HG03097 (cell line): ENCODE measurements around the gene TSC22D3.

Experiments used
- ATAC-seq: cut with Tn5 transposase; IDR thresholded peaks from one replicate; pipeline ENCODE4 v1.9.1; 2021; ENCODE audit not compliant: unreplicated experiment, low FRiP score

The TSC22D3 gene

GRCh38 chrX:107731831-107732502 lies 43.6 kb downstream of the TSC22D3 start:
- ATAC-seq = no peak

GRCh38 chrX:107730991-107731766 lies 44.4 kb downstream of the TSC22D3 start:
- ATAC-seq = no peak

DNA sequence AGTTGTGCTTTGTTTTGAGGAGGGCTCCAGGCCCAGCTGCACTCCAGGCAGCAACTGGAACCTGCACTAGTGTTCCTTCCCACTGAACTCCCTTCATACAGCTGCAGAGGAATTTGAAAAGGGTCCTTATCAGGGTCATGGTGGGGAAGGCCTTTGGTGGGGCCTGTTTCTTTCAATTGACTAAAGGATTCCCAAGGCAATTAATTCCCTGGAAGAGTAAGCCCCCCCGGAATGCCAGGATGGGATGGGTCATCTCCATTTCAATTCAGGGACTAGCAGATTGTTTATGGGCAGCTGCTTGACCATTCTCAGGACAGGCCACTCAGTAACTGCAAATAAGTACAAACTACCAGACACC lies 45.3 kb downstream of the TSC22D3 start:
- ATAC-seq = no peak

- ATAC-seq = no peak
Measured at GRCh38 chrX:107729558-107730297, 45.9 kb downstream of the TSC22D3 start.

- no peak for ATAC-seq
Measured at GRCh38 chrX:107728371-107729099, 47.1 kb downstream of the TSC22D3 start.

DNA sequence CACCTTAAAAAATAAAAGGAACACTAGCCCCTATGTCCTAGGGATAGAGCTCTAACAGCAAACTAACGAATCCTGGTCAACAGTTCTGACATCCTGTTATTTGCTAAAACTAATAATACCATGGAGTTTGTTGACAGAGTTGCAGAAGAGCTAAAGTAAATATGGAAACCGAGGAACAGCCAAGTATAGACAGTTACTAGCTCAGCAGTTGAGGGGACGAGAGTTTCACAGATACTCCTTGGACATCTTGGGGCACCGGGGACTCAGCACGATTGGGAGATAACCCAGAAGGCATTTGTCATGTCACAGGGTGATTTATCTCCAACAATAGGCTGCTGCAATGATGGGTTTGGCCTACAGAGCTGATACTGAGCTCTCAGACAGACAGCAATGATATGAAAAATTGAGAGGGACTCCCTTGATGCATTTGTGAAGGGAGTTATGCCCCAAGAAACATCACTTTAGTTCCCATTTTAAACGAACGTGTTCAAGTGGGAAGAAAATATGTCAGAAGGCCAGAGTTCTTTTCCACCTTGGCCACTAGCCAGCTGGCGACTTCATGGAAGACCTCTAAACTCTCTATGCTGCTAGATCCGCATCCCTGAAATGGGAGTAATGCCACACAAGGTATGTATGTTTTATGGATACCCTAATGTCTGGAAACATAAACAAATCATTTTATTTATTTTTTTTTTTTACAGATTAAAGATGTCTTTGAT lies 48.6 kb downstream of the TSC22D3 start:
- no peak for ATAC-seq

DNA sequence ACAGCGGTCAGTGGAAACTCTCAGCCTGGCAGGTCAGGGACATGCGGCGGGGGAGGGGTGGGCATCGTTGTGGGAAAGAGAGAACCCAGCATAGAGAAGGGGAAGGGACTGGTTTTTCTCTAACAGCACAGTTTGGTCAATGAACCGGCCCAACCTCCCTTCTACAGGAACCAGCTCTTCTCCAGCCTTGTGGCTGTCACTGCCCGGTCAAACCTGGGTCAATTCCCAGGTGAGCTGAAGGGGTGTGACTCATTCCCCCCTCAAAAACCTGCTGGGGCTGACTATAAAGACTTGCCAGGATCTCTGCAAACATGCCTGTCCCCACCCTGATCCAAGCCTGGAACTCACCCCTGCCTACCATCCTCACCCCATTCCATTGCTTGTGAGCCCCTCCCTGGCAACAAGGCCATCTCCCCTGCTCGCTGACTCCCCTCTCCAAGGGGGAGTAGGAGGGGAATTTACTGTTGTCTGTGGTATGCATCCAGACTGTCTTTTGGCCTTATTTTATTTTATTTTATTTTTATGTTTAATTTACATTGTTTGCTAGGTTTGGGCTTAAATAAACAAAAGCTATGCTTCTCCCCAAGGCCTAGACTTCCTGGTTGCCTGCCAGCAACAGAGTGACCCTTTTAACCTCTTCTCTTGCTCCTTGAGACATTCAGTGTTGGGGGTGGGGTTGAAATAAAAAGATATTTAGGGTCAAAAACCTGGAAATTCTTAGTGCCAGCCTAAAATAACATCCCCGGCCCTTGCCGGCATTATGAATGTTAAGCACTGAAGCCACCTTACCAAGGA lies 49.6 kb downstream of the TSC22D3 start:
- ATAC-seq = no peak

GRCh38 chrX:107724653-107725052 lies 50.9 kb downstream of the TSC22D3 start:
- no peak for ATAC-seq

- no peak for ATAC-seq
Measured at GRCh38 chrX:107723511-107723910, 52.1 kb downstream of the TSC22D3 start.

DNA sequence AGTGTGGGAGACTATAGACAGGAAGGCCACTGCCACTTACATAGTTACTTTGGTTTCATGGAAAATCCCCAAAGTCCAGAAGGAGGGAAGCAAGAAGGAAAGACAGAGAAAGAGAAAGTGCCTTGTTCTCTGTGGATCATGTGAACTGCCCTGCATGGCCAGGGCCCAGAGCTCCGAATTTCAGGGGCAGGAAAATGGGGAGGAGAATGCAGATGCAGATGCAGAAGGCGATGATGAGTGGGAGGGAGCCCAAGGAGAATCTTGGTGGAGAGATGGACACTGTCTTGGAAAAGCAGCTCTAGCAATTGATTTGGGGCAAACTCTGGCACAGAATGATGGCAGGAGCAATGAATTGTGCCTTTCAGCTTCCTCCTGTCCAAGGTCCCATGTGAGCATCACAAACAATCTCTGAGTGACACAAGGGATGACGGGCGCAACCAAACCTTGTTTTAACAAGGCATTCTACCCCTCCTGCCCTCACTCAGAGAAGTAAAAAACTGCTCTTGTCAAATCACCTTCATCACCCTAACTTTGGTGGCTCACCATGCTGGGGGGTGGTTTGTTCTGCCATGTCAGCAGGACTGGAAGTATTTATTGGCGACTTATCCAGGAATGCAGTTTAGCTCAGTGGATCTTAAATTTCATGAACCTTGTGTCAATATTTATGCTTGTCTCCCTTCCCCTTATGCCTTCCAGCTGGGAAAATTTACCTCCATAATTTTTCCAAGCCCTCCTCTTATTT lies 53.5 kb downstream of the TSC22D3 start:
- no peak for ATAC-seq

- peak; percentile 35 for ATAC-seq
Measured at GRCh38 chrX:107721318-107721717, 54.3 kb downstream of the TSC22D3 start.

- no peak for ATAC-seq
Measured at GRCh38 chrX:107718156-107718621, 57.4 kb downstream of the TSC22D3 start.

DNA sequence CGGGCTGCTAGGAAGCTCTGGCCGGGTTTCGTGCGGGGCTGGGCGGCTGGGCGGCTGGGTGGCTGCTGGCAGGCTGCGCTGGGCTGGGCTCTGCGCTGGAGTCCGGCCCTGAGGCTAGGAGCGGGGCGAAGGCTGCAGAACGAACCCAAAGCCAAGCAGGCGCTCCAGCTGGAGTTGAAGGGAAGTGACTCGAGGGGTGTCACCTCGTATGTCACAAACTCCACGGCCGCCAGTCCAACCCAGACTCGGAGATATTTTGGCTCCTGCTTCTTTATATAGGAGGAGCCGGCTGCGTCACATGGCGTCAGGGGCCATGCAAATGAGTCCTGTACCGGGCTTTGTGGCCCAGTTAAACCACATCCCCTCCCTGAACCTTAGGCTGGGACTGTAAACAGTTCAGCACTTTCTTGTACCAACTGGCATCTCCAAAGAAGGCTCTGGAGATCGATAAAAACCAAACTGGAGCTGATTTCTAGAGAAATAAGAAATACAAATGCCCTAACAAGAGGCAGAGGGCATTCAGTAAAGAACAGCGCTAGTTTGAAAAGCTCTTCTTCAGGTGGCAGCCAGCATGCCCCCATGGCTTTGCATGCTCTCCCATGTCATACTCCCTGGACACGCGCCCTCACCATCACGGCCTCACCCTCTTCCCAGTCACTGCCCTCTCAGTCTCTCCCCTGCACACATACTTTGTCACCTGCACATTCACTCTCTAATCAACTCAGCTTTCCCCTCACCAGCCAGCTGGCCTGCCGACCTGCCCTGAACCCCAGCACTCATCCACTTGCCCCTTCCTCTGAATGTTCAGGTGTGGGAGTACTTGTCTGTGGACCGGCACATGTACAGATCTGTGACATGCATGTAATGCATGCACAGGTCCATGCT lies 58.5 kb downstream of the TSC22D3 start:
- ATAC-seq = peak; percentile 59

GRCh38 chrX:107716118-107716684 lies 59.4 kb downstream of the TSC22D3 start:
- no peak for ATAC-seq

- no peak for ATAC-seq
Measured at GRCh38 chrX:107715331-107716117, 60.1 kb downstream of the TSC22D3 start.

DNA sequence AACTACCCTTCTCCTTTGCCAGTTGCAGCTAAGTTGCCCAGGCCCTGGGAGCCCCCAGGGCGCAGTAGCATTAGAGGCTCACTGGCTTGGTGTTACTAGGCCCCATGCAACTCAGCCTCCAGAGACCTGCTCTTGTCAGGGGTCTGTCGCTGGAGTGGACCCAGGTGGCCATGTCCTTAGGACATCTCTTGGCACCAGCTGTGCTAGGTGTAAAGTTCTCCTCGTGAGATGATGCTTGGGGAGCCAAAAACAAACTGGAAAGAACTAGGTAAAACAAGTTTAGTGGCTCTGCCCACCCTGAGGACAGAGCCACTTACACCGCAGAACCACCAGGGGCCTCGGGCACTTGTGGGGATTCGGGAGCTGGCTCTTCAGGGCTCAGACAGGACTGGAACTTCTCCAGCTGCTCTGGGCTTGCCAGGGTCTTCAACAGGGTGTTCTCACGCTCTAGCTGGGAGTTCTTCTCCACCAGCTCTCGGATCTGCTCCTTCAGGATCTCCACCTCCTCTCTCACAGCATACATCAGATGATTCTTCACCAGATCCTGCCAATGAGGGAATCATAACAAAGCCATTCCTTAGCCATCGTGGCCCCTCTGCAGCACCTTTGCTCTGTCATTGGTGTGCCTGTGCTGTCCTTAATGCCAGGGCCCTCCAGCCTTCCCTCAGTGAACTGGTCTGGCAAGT lies 61.2 kb downstream of the TSC22D3 start:
- ATAC-seq = no peak
